Measurements from ENCODE around the gene SYS1.

DNA sequence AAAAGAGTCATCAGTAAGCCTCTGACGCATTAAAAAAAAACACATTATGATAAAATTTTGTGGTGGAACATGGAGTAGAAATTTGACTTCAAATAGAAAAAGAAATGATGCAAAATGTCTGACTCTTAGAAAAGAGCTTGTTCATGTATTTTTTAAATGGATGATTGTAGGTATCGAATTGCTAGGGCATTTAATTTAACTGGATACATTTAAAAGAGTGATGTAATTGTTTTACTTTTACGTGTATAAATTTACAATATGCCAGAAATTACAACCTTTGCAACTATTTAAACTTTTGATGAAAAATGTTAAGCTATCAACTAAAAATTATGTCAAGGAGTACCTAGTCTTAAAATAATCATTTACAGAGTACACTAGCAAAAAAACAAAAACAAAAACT lies 10.2 kb upstream of the SYS1 start:
- TF ChIP-seq CTCF (IDR thresholded peaks at IDR 0.05) (no peak), POLR2A (IDR thresholded peaks at IDR 0.05) (no peak)
